DOHH2 (cell line): Measurements from ENCODE around the gene THEM5.
"Not testable (repeated sequence)": the region's sequence is repeated elsewhere in the genome, so short reads cannot be mapped to it uniquely, and the experiment has no call there.

ENCODE experiments used
- H3F3A ChIP-seq: fragments of 200-600 bp; sonication (generic), shearing (Covaris generic); 2 replicates; pipeline ENCODE4 v1.6.0; 2016; ENCODE audit warnings: antibody characterized with exemption, mild to moderate bottlenecking; ENCODE audit not compliant: control insufficient read depth, insufficient read depth
- H3K27ac ChIP-seq: fragments of 200-600 bp; sonication (generic); 2 replicates; pipeline ENCODE4 v1.5.1; 2014; ENCODE audit warnings: low read depth, mild to moderate bottlenecking, low read length, moderate library complexity
- H3K27me3 ChIP-seq: fragments of 200-600 bp; sonication (generic); 2 replicates; pipeline ENCODE4 v1.6.1; 2014; ENCODE audit warnings: mild to moderate bottlenecking, low read length, mixed read lengths; ENCODE audit not compliant: control insufficient read depth
- H3K36me3 ChIP-seq: fragments of 200-600 bp; sonication (generic); 2 replicates; pipeline ENCODE4 v1.6.1; 2014; ENCODE audit warnings: mild to moderate bottlenecking, low read length, moderate library complexity, mixed read lengths; ENCODE audit not compliant: control insufficient read depth
- H3K4me1 ChIP-seq: fragments of 200-600 bp; sonication (generic); 2 replicates; pipeline ENCODE4 v1.6.1; 2014; ENCODE audit warnings: mild to moderate bottlenecking, low read length, mixed read lengths; ENCODE audit not compliant: control insufficient read depth
- H3K4me2 ChIP-seq: fragments of 200-600 bp; sonication (generic); 2 replicates; pipeline ENCODE4 v1.6.0; 2014; ENCODE audit warnings: mild to moderate bottlenecking, low read length, moderate library complexity
- H3K4me3 ChIP-seq: fragments of 200-600 bp; sonication (generic); 2 replicates; pipeline ENCODE4 v1.5.1; 2014; ENCODE audit warnings: mild to moderate bottlenecking, low read length, mixed read lengths
- H3K79me2 ChIP-seq: fragments of 200-600 bp; sonication (generic); 2 replicates; pipeline ENCODE4 v1.6.1; 2014; ENCODE audit warnings: mild to moderate bottlenecking, low read length, mixed read lengths; ENCODE audit not compliant: control insufficient read depth
- H3K9me2 ChIP-seq: fragments of 200-600 bp; sonication (generic); replicated peaks from 2 replicates; pipeline ENCODE4 v1.6.1; 2014; ENCODE audit warnings: mild to moderate bottlenecking, low read length, mixed read lengths; ENCODE audit not compliant: control insufficient read depth
- H3K9me3 ChIP-seq: fragments of 200-600 bp; sonication (generic); 2 replicates; pipeline ENCODE4 v1.6.1; 2014; ENCODE audit warnings: antibody characterized with exemption, low read length, mixed read lengths; ENCODE audit not compliant: control insufficient read depth, insufficient read depth
- H4K20me1 ChIP-seq: fragments of 200-600 bp; sonication (generic); 2 replicates; pipeline ENCODE4 v1.6.0; 2014; ENCODE audit warnings: low read depth, mild to moderate bottlenecking, antibody characterized with exemption, low read length, moderate library complexity; ENCODE audit not compliant: control insufficient read depth, insufficient read depth
- CTCF ChIP-seq: fragments of 200-600 bp; sonication (generic); IDR thresholded peaks from one replicate; pipeline ENCODE4 v1.5.1; 2014; ENCODE audit warnings: antibody characterized with exemption, mild to moderate bottlenecking, low read depth, low read length; ENCODE audit not compliant: poor library complexity, severe bottlenecking
- EZH2phosphoT487 ChIP-seq: fragments of 200-600 bp; sonication (generic); IDR thresholded peaks from 2 replicates; pipeline ENCODE4 v1.6.1; 2017; ENCODE audit warnings: borderline replicate concordance, mild to moderate bottlenecking, antibody characterized with exemption, low read length, moderate library complexity, mixed read lengths

The THEM5 gene

GRCh38 chr1:151891512-151891911 is 38.0 kb upstream of the THEM5 start:
- Histone ChIP-seq H3K36me3 (peaks cover 75% of the 10 kb centered on the region), H3K4me3 (no peak overlapping the region), H4K20me1 (no peaks in the 10 kb centered on the region), H3K9me2 (no peaks in the 10 kb centered on the region), H3K4me1 (no peaks in the 10 kb centered on the region), H3K79me2 (peaks cover 3% of the 10 kb centered on the region), H3F3A (peaks cover 3% of the 10 kb centered on the region; the same call in 1 of the 2 replicates), H3K9me3 (0 out of 2 replicates have a peak, but pooled peaks cover 4% of the 10 kb centered on the region), H3K4me2 (no peak overlapping the region), H3K27ac (no peak overlapping the region), H3K27me3 (no peaks in the 10 kb centered on the region)
- TF ChIP-seq CTCF (no peak), EZH2phosphoT487 (no peak)

- TF ChIP-seq CTCF = peak; percentile 51
- TF ChIP-seq EZH2phosphoT487 = no peak
- Histone ChIP-seq H3K4me3 (no peak overlapping the region), H3F3A (no peaks in the 10 kb centered on the region), H4K20me1 (no peaks in the 10 kb centered on the region), H3K9me3 (0 out of 2 replicates have a peak, but pooled peaks cover 4% of the 10 kb centered on the region), H3K4me1 (peaks cover 12% of the 10 kb centered on the region), H3K36me3 (peaks cover 68% of the 10 kb centered on the region), H3K27ac (no peak overlapping the region), H3K4me2 (no peak overlapping the region), H3K27me3 (no peaks in the 10 kb centered on the region), H3K79me2 (no peaks in the 10 kb centered on the region), H3K9me2 (no peaks in the 10 kb centered on the region)
These were observed 35.6 kb upstream of the THEM5 start for GRCh38 chr1:151888972-151889570.

GRCh38 chr1:151887028-151887427 is 33.5 kb upstream of the THEM5 start:
- Histone ChIP-seq H3K9me3 (0 out of 2 replicates have a peak, but pooled peaks cover 4% of the 10 kb centered on the region), H3K79me2 (no peaks in the 10 kb centered on the region), H3K4me3 (no peak overlapping the region), H3K27ac (no peak overlapping the region), H3K4me2 (no peak overlapping the region), H4K20me1 (no peaks in the 10 kb centered on the region), H3F3A (no peaks in the 10 kb centered on the region), H3K36me3 (peaks cover 57% of the 10 kb centered on the region), H3K27me3 (no peaks in the 10 kb centered on the region), H3K9me2 (no peaks in the 10 kb centered on the region), H3K4me1 (peaks cover 12% of the 10 kb centered on the region)
- TF ChIP-seq CTCF = no peak
- TF ChIP-seq EZH2phosphoT487 = no peak

- Histone ChIP-seq H3F3A (no peaks in the 10 kb centered on the region), H3K79me2 (no peaks in the 10 kb centered on the region), H3K9me2 (no peaks in the 10 kb centered on the region), H3K27ac (no peak overlapping the region), H3K4me1 (peaks cover 12% of the 10 kb centered on the region), H3K9me3 (0 out of 2 replicates have a peak, but pooled peaks cover 4% of the 10 kb centered on the region), H3K36me3 (peaks cover 42% of the 10 kb centered on the region), H3K4me3 (no peak overlapping the region), H4K20me1 (no peaks in the 10 kb centered on the region), H3K27me3 (no peaks in the 10 kb centered on the region), H3K4me2 (no peak overlapping the region)
- no peak for TF ChIP-seq EZH2phosphoT487
- TF ChIP-seq CTCF = no peak
These were observed 32.0 kb upstream of the THEM5 start for GRCh38 chr1:151885479-151885878.

GRCh38 chr1:151884879-151885278 is 31.4 kb upstream of the THEM5 start:
- H3K9me3 ChIP-seq, H3K4me2 ChIP-seq, H3K79me2 ChIP-seq, H3K4me3 ChIP-seq, H3K27me3 ChIP-seq, H3K9me2 ChIP-seq, H3K27ac ChIP-seq, H3F3A ChIP-seq, H4K20me1 ChIP-seq: not testable (repeated sequence)
- H3K4me1 ChIP-seq = peaks cover 12% of the 10 kb centered on the region
- peaks cover 40% of the 10 kb centered on the region for H3K36me3 ChIP-seq
